ENCODE data around the gene DCPS.

DCPS gene

DNA sequence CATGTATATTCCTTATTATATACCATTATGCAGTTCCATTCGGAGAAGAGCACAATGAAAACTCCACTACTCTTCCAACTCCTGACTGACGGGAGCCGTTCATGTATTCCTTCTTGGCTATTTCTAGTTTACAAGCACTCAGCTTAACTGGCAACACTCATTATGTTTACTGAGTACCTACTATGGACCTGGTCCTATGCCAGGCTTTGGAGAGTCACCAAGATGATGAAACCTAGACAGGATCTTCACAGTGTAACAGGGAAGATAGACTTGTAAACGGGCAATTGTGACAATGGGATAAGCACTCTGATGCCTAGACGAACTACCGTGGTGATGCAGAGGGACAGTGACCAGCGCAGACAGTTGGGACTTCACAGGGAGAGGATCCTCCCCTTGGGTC, 29.3 kb downstream of the DCPS start:
- H2BK120ac ChIP-seq (ENCODE audit: low read depth, low read length) = no peak overlapping the region
- no peak overlapping the region for H3K9ac ChIP-seq (ENCODE audit: low read length)
- H3K79me2 ChIP-seq (ENCODE audit: control insufficient read depth, insufficient read depth, low read length) = no peaks in the 10 kb centered on the region
- H2BK5ac ChIP-seq (ENCODE audit: low read length) = no peak overlapping the region
- no peak overlapping the region for H3K23ac ChIP-seq (ENCODE audit: low read length)
- H3K18ac ChIP-seq (ENCODE audit: low read length) = no peak overlapping the region
- H3K4me2 ChIP-seq (ENCODE audit: low read length) = no peak overlapping the region
- no CpG with 5 or more reads among the region's 7 CpGs for WGBS (ENCODE audit: extremely low coverage, insufficient coverage, low lambda C conversion rate)
- H3K4ac ChIP-seq (ENCODE audit: low read depth, low read length) = no peak overlapping the region
- no peak for DNase-seq
- no peaks in the 10 kb centered on the region for H3K36me3 ChIP-seq (ENCODE audit: control insufficient read depth, insufficient read depth, low read length)
- H3K27ac ChIP-seq (ENCODE audit: low read depth, low read length) = no peak overlapping the region
- no peak overlapping the region for H3K56ac ChIP-seq (ENCODE audit: low read length)
- no peak overlapping the region for H3K4me3 ChIP-seq (ENCODE audit: low read length)
- H4K5ac ChIP-seq (ENCODE audit: low read length) = no peak overlapping the region
- H4K8ac ChIP-seq (ENCODE audit: low read depth, low read length) = no peak overlapping the region
- no peaks in the 10 kb centered on the region for H3K79me1 ChIP-seq (ENCODE audit: low read length)
- no peak overlapping the region for H2AK5ac ChIP-seq (ENCODE audit: low read length)
- H2BK15ac ChIP-seq (replicated peaks; ENCODE audit: low read depth) = no peak overlapping the region
- no peaks in the 10 kb centered on the region for H3K27me3 ChIP-seq (ENCODE audit: insufficient read depth, low read length, poor library complexity)
- H3K4me1 ChIP-seq (ENCODE audit: control insufficient read depth, low read depth, low read length) = no peaks in the 10 kb centered on the region

DNA sequence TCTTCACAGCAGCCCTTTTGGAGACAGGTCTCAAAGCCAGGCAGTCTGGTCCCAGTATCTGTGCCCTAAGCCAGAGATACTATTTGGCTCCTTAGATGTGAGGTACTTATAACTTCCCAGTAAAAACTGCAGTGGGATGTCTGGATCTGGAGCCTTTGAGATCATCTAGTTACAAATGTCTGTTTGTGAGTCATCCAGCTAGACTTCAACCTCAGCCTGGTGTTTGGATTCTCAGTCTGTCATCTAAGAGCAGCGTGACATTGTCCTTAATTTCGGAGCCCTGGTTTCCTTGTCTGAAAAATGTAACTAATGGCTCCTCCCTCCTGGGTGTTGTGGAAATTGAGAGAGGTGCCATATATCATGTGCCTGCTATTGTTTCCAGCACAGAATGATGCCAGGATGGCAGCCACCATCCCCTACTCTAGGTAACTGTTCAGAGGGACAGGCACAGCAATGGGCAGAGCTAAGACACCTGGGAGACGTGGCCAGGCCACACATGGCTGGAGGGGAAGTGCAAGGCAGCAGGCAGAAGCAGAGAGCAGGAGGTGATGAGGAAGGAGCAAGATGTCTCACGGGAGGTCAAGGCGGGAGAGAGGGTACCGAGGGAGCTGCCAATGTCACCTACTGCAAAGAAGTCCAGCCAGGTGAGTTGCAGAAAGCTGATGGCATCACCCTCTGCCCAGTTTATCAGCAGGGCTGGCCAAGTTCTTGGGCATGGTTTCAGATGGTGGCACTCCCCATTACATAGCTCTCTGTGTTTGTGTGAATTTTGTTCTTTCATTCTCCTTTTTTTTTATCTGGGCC, 31.0 kb downstream of the DCPS start:
- no peak overlapping the region for H3K4me3 ChIP-seq (ENCODE audit: low read length)
- H3K79me2 ChIP-seq (ENCODE audit: control insufficient read depth, insufficient read depth, low read length) = no peaks in the 10 kb centered on the region
- no peak for DNase-seq
- no peak overlapping the region for H4K5ac ChIP-seq (ENCODE audit: low read length)
- H3K4me1 ChIP-seq (ENCODE audit: control insufficient read depth, low read depth, low read length) = no peaks in the 10 kb centered on the region
- H3K27me3 ChIP-seq (ENCODE audit: insufficient read depth, low read length, poor library complexity) = no peaks in the 10 kb centered on the region
- H3K79me1 ChIP-seq (ENCODE audit: low read length) = no peaks in the 10 kb centered on the region
- H3K27ac ChIP-seq (ENCODE audit: low read depth, low read length) = no peak overlapping the region
- H3K36me3 ChIP-seq (ENCODE audit: control insufficient read depth, insufficient read depth, low read length) = peaks cover 2% of the 10 kb centered on the region
- no CpG with 5 or more reads among the region's 6 CpGs for WGBS (ENCODE audit: extremely low coverage, insufficient coverage, low lambda C conversion rate)
- no peak overlapping the region for H2AK5ac ChIP-seq (ENCODE audit: low read length)
- no peak overlapping the region for H3K9ac ChIP-seq (ENCODE audit: low read length)
- H4K8ac ChIP-seq (ENCODE audit: low read depth, low read length) = no peak overlapping the region
- H2BK5ac ChIP-seq (ENCODE audit: low read length) = no peak overlapping the region
- H3K18ac ChIP-seq (ENCODE audit: low read length) = no peak overlapping the region
- H2BK15ac ChIP-seq (replicated peaks; ENCODE audit: low read depth) = no peak overlapping the region
- no peak overlapping the region for H3K4ac ChIP-seq (ENCODE audit: low read depth, low read length)
- no peak overlapping the region for H2BK120ac ChIP-seq (ENCODE audit: low read depth, low read length)
- no peak overlapping the region for H3K23ac ChIP-seq (ENCODE audit: low read length)
- H3K4me2 ChIP-seq (ENCODE audit: low read length) = no peak overlapping the region
- H3K56ac ChIP-seq (ENCODE audit: low read length) = no peak overlapping the region

DNA sequence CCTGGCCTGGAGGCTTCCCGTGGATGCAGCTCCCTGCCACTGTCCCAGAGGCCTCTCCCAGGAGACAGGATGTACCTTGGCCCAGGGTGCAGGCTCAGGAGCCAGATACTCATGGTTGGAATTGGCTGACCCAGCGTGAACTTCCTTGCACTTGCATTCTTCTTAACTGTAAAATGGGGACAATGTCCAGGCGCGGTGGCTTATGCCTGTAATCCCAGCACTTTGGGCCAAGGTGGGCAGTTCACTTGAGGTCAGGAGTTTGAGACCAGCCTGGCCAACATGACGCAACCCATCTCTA, 31.6 kb downstream of the DCPS start:
- H3K23ac ChIP-seq (ENCODE audit: low read length) = no peak overlapping the region
- H3K79me2 ChIP-seq (ENCODE audit: control insufficient read depth, insufficient read depth, low read length) = no peaks in the 10 kb centered on the region
- no peak overlapping the region for H2AK5ac ChIP-seq (ENCODE audit: low read length)
- H2BK120ac ChIP-seq (ENCODE audit: low read depth, low read length) = no peak overlapping the region
- no peak overlapping the region for H3K4me2 ChIP-seq (ENCODE audit: low read length)
- H3K27me3 ChIP-seq (ENCODE audit: insufficient read depth, low read length, poor library complexity) = no peaks in the 10 kb centered on the region
- no peak overlapping the region for H3K18ac ChIP-seq (ENCODE audit: low read length)
- no peak overlapping the region for H2BK15ac ChIP-seq (replicated peaks; ENCODE audit: low read depth)
- no peak overlapping the region for H3K4me3 ChIP-seq (ENCODE audit: low read length)
- WGBS (ENCODE audit: extremely low coverage, insufficient coverage, low lambda C conversion rate) = no CpG with 5 or more reads among the region's 5 CpGs
- H3K36me3 ChIP-seq (ENCODE audit: control insufficient read depth, insufficient read depth, low read length) = peaks cover 2% of the 10 kb centered on the region
- H3K27ac ChIP-seq (ENCODE audit: low read depth, low read length) = no peak overlapping the region
- H4K5ac ChIP-seq (ENCODE audit: low read length) = no peak overlapping the region
- H3K79me1 ChIP-seq (ENCODE audit: low read length) = no peaks in the 10 kb centered on the region
- H3K9ac ChIP-seq (ENCODE audit: low read length) = no peak overlapping the region
- H4K8ac ChIP-seq (ENCODE audit: low read depth, low read length) = no peak overlapping the region
- H3K56ac ChIP-seq (ENCODE audit: low read length) = no peak overlapping the region
- DNase-seq = no peak
- H2BK5ac ChIP-seq (ENCODE audit: low read length) = no peak overlapping the region
- H3K4ac ChIP-seq (ENCODE audit: low read depth, low read length) = no peak overlapping the region
- H3K4me1 ChIP-seq (ENCODE audit: control insufficient read depth, low read depth, low read length) = no peaks in the 10 kb centered on the region

DNA sequence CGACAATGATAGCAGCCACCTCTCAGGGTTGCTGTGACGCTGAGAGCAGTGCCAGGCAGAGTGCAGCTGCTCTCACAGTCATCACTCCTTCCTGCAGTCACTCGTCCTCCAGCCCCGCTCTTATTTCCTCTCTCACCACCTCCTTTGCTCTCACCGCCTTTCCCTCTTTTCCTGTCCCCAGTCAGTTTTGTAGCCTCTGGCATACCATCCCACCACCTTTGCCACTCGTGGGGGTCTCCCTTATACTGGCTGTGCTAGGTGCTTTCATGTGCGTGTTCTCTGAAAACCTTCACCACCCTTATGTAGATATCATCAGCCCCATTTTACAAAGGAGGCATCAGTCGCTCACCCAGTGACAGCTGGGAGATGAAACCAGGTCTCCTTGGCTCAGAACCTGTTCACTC, 32.3 kb downstream of the DCPS start:
- no CpG with 5 or more reads among the region's 8 CpGs for WGBS (ENCODE audit: extremely low coverage, insufficient coverage, low lambda C conversion rate)
- no peaks in the 10 kb centered on the region for H3K27me3 ChIP-seq (ENCODE audit: insufficient read depth, low read length, poor library complexity)
- no peak overlapping the region for H3K56ac ChIP-seq (ENCODE audit: low read length)
- no peaks in the 10 kb centered on the region for H3K79me2 ChIP-seq (ENCODE audit: control insufficient read depth, insufficient read depth, low read length)
- no peaks in the 10 kb centered on the region for H3K79me1 ChIP-seq (ENCODE audit: low read length)
- H4K8ac ChIP-seq (ENCODE audit: low read depth, low read length) = no peak overlapping the region
- H3K23ac ChIP-seq (ENCODE audit: low read length) = no peak overlapping the region
- no peak overlapping the region for H3K27ac ChIP-seq (ENCODE audit: low read depth, low read length)
- H3K36me3 ChIP-seq (ENCODE audit: control insufficient read depth, insufficient read depth, low read length) = peaks cover 2% of the 10 kb centered on the region
- no peak overlapping the region for H3K4me2 ChIP-seq (ENCODE audit: low read length)
- no peak overlapping the region for H2BK15ac ChIP-seq (replicated peaks; ENCODE audit: low read depth)
- no peak overlapping the region for H2BK120ac ChIP-seq (ENCODE audit: low read depth, low read length)
- H2BK5ac ChIP-seq (ENCODE audit: low read length) = no peak overlapping the region
- H3K4me1 ChIP-seq (ENCODE audit: control insufficient read depth, low read depth, low read length) = no peaks in the 10 kb centered on the region
- H3K9ac ChIP-seq (ENCODE audit: low read length) = no peak overlapping the region
- no peak overlapping the region for H3K4ac ChIP-seq (ENCODE audit: low read depth, low read length)
- no peak overlapping the region for H4K5ac ChIP-seq (ENCODE audit: low read length)
- no peak overlapping the region for H2AK5ac ChIP-seq (ENCODE audit: low read length)
- no peak overlapping the region for H3K18ac ChIP-seq (ENCODE audit: low read length)
- H3K4me3 ChIP-seq (ENCODE audit: low read length) = no peak overlapping the region
- DNase-seq = no peak

- Histone ChIP-seq H2AK5ac (ENCODE audit: low read length) (no peak overlapping the region), H3K4me3 (ENCODE audit: low read length) (no peak overlapping the region), H2BK5ac (ENCODE audit: low read length) (no peak overlapping the region), H3K36me3 (ENCODE audit: control insufficient read depth, insufficient read depth, low read length) (peaks cover 2% of the 10 kb centered on the region), H3K4me1 (ENCODE audit: control insufficient read depth, low read depth, low read length) (no peaks in the 10 kb centered on the region), H3K56ac (ENCODE audit: low read length) (no peak overlapping the region), H2BK120ac (ENCODE audit: low read depth, low read length) (no peak overlapping the region), H3K18ac (ENCODE audit: low read length) (no peak overlapping the region), H2BK15ac (replicated peaks; ENCODE audit: low read depth) (no peak overlapping the region), H4K5ac (ENCODE audit: low read length) (no peak overlapping the region), H3K9ac (ENCODE audit: low read length) (no peak overlapping the region), H3K79me2 (ENCODE audit: control insufficient read depth, insufficient read depth, low read length) (no peaks in the 10 kb centered on the region), H3K23ac (ENCODE audit: low read length) (no peak overlapping the region), H3K79me1 (ENCODE audit: low read length) (no peaks in the 10 kb centered on the region), H3K27ac (ENCODE audit: low read depth, low read length) (no peak overlapping the region), H3K4ac (ENCODE audit: low read depth, low read length) (no peak overlapping the region), H3K4me2 (ENCODE audit: low read length) (no peak overlapping the region), H4K8ac (ENCODE audit: low read depth, low read length) (no peak overlapping the region), H3K27me3 (ENCODE audit: insufficient read depth, low read length, poor library complexity) (no peaks in the 10 kb centered on the region)
- WGBS (ENCODE audit: extremely low coverage, insufficient coverage, low lambda C conversion rate) = no CpG with 5 or more reads among the region's 9 CpGs
- DNase-seq = peak; percentile 34
Measured at GRCh38 chr11:126336671-126337101, 32.8 kb downstream of the DCPS start.

DNA sequence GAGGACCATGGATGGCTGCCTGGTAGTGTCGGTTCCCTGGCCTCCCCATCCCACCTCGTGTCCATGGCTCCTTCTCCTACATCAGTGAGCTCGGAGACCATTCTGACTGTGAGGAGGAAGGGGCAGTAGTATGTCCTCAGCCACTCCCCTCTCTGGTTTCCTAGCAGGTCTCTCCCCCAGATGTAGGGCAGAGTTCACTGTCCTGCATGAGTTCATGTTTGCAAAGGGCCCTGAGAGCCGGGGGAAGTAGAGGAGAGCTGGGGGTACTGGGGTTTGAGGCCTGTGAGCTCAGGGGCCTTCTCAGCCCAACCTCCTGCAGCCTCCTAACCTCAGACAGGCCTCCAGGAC, 33.2 kb downstream of the DCPS start:
- Histone ChIP-seq H3K36me3 (ENCODE audit: control insufficient read depth, insufficient read depth, low read length) (peaks cover 2% of the 10 kb centered on the region), H3K79me2 (ENCODE audit: control insufficient read depth, insufficient read depth, low read length) (no peaks in the 10 kb centered on the region), H3K4me3 (ENCODE audit: low read length) (no peak overlapping the region), H2AK5ac (ENCODE audit: low read length) (no peak overlapping the region), H2BK120ac (ENCODE audit: low read depth, low read length) (no peak overlapping the region), H3K4ac (ENCODE audit: low read depth, low read length) (no peak overlapping the region), H3K9ac (ENCODE audit: low read length) (no peak overlapping the region), H3K18ac (ENCODE audit: low read length) (no peak overlapping the region), H3K79me1 (ENCODE audit: low read length) (no peaks in the 10 kb centered on the region), H4K5ac (ENCODE audit: low read length) (no peak overlapping the region), H3K27ac (ENCODE audit: low read depth, low read length) (no peak overlapping the region), H3K56ac (ENCODE audit: low read length) (no peak overlapping the region), H3K27me3 (ENCODE audit: insufficient read depth, low read length, poor library complexity) (no peaks in the 10 kb centered on the region), H3K4me1 (ENCODE audit: control insufficient read depth, low read depth, low read length) (no peaks in the 10 kb centered on the region), H2BK5ac (ENCODE audit: low read length) (no peak overlapping the region), H2BK15ac (replicated peaks; ENCODE audit: low read depth) (no peak overlapping the region), H3K4me2 (ENCODE audit: low read length) (no peak overlapping the region), H4K8ac (ENCODE audit: low read depth, low read length) (no peak overlapping the region), H3K23ac (ENCODE audit: low read length) (no peak overlapping the region)
- no CpG with 5 or more reads among the region's 4 CpGs for WGBS (ENCODE audit: extremely low coverage, insufficient coverage, low lambda C conversion rate)
- no peak for DNase-seq

Data from mesendoderm (in vitro differentiated cells).